Heart right ventricle (tissue), 16 donors: ENCODE data around the gene CAMKV. TPM values are rescaled to one million over a fixed set of nuclear protein-coding genes. Genes with fewer than 3 reads are reported as not detected.

Source experiments
- ATAC-seq, 8 donors: fragments of 200-7000 bp; cut with Tn5 transposase; one replicate each; pipeline ENCODE4 v1.9.1; 2020; ENCODE audit warnings: mild to moderate bottlenecking in 8 of 8, moderate library complexity in 8 of 8, moderate number of reproducible peaks in 1 of 8
- DNase-seq, 2 donors: peaks; one replicate each; pipeline ENCODE4 v3.0.0-alpha.2; 2020
- H3K27ac ChIP-seq, 10 donors: fragments of 200-600 bp; sonication (generic) in 2 of 10; one replicate each; pipeline versions ENCODE4 v1.5.0 to v1.8.0; 2020 to 2022; ENCODE audit warnings: mild to moderate bottlenecking in 3 of 10
- H3K27me3 ChIP-seq, 7 donors: fragments of 200-600 bp; one replicate each; pipeline ENCODE4 v1.8.0; 2021 to 2022; ENCODE audit warnings: mild to moderate bottlenecking in 2 of 7
- H3K36me3 ChIP-seq, 9 donors: fragments of 200-600 bp; sonication (generic) in 1 of 9; one replicate each; pipeline versions ENCODE4 v1.5.0 to v1.8.0; 2020 to 2022; ENCODE audit warnings: mild to moderate bottlenecking in 2 of 9
- H3K4me1 ChIP-seq, 9 donors: fragments of 200-600 bp; sonication (generic) in 1 of 9; one replicate each; pipeline versions ENCODE4 v1.5.0 to v1.8.0; 2020 to 2022; ENCODE audit warnings: mild to moderate bottlenecking in 4 of 9
- H3K4me3 ChIP-seq, 10 donors: fragments of 200-600 bp; sonication (generic) in 2 of 10; one replicate each; pipeline versions ENCODE4 v1.5.0 to v1.8.0; 2020 to 2022; ENCODE audit warnings: mild to moderate bottlenecking in 7 of 10, moderate library complexity in 2 of 10
- H3K9me3 ChIP-seq, 11 donors: fragments of 200-600 bp in 10 of 11; sonication (generic) in 2 of 11; one replicate each; pipeline versions ENCODE4 v1.5.0 to v1.8.0; 2013 to 2022; ENCODE audit warnings: mild to moderate bottlenecking in 2 of 11, control low read depth in 1 of 11, moderate library complexity in 1 of 11
- WGBS, 2 donors: extraction: QIAGEN DNeasy Blood & Tissue Kit; methylation state at CpG; one replicate each; pipeline ENCODE4 v1.1.7; 2013; ENCODE audit warnings: inconsistent platforms in 1 of 2; 5-methylcytosine and 5-hydroxymethylcytosine counted together
- intact Hi-C, 10 donors: fragments of 100-400 bp; cut with DNase I; formaldehyde crosslinking; loops; one replicate each; pipeline versions ENCODE4 v1.11.1 to v1.14.2; 2022
- polyA plus RNA-seq, 2 donors: library from polyadenylated mRNA; stranded (reverse); fragments of 200-250 nt; gene quantifications; one replicate each; pipeline ENCODE4 v1.2.3, GENCODE V29; 2013
- total RNA-seq, 10 donors: library from RNA; stranded (reverse); fragmentation: NEBNext Ultra II Directional in 3 of 10; extraction: Animal tissue kit (Norgen Biotek cat#: 25700) in 3 of 10; gene quantifications; one replicate each; pipeline versions ENCODE4 v1.2.1 to v1.2.4, GENCODE V29; 2021 to 2023
- TF ChIP-seq, protein P1 (sequence below), 9 donors: fragments of 200-600 bp; sonication (generic) in 2 of 9; IDR thresholded peaks; one replicate each; pipeline versions ENCODE4 v1.5.0 to v1.8.0; 2021 to 2022; ENCODE audit warnings: antibody characterized with exemption in 9 of 9, mild to moderate bottlenecking in 5 of 9, moderate library complexity in 1 of 9
- donor health status: Arrhythmogenic right ventricular cardiomyopathy.
- donor health status: ischemic (EF 13 %, LVEDD 7.1; RV severe dilation, severe dysfunction).
- donor health status: healthy with polysubstance abuse.
- donor health status: DM: no; HTN: yes; CAD: no.
- donor health status: DM: no; HTN: no; CAD: no.
- donor health status: ischemic (EF 25% LVEDD 6.9; RV normal size, moderate dysfunction).
- donor health status: ischemic (EF 25% LVEDD 5.7; RV mildly dilated, moderate dysfunction).
- donor health status: healthy.
- donor health status: DM: yes; HTN: yes; CAD: no.
- donor health status: Ischemic cardiomyopathy.
- donor health status: ischemic (EF 35%, LVEDD 5.7; RV mildly dilated, moderate dysfunction).
- donor health status: nonischemic (EF 11% LVEDD 7.7; RV severe dilation, severe dysfunction).
- donor health status: DM: yes; HTN: yes; CAD: no.
- donor health status: PGD.
- donor health status: ischemic (EF 29% LVEDD 5.4; RV normal size, mild dysfunction).
- donor health status: nonischemic (EF 23%, LVEDD 6.1; RV moderate dilation, normal function).

The CAMKV gene
- total and polyA plus RNA-seq, 12 donors, result not detected

DNA sequence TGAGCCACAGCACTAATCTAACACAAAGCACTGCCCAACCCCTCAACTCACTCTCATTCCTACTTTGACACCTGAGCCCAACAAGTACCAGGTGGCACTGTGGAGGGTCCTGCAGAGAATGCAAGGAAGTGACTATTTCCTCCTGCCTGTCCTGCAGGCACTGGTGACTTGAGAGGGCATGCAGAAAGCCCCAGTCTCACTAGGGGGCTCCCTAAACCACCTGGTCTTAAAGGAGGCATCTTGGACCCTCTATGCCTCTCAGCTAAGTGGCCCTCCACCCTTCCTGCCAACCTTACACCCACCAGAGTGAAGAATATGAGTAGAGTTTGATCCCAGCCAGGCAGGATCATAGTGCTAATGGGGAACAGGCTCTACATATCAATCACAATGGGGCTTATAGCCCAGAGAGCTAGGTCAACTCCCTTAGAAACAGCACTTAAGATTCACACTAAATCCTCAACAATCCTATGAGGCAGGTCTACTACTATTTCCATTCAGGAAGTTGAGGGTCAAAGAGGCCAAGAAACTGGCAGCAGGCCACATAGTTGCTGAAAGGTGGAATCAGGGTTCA lies 28.5 kb downstream of the CAMKV start:
- H3K9me3 ChIP-seq, result no peaks in the 10 kb centered on the region
- DNase-seq, result no peak
- H3K4me3 ChIP-seq, result no peak overlapping the region
- H3K36me3 ChIP-seq, result peaks cover 0 to 7% (median 0%) of the 10 kb centered on the region in 9 donors
- peaks cover 12 to 43% (median 28%) of the 10 kb centered on the region in 9 donors for H3K4me1 ChIP-seq
- TF ChIP-seq, protein P1, sequence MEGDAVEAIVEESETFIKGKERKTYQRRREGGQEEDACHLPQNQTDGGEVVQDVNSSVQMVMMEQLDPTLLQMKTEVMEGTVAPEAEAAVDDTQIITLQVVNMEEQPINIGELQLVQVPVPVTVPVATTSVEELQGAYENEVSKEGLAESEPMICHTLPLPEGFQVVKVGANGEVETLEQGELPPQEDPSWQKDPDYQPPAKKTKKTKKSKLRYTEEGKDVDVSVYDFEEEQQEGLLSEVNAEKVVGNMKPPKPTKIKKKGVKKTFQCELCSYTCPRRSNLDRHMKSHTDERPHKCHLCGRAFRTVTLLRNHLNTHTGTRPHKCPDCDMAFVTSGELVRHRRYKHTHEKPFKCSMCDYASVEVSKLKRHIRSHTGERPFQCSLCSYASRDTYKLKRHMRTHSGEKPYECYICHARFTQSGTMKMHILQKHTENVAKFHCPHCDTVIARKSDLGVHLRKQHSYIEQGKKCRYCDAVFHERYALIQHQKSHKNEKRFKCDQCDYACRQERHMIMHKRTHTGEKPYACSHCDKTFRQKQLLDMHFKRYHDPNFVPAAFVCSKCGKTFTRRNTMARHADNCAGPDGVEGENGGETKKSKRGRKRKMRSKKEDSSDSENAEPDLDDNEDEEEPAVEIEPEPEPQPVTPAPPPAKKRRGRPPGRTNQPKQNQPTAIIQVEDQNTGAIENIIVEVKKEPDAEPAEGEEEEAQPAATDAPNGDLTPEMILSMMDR (IDR thresholded peaks at IDR 0.05), result peak in 7 of 9 donors; percentile 34 to 63 (median 47)
- intact Hi-C loops, result loop anchor here (1.0 to 10.0 kb wide), 8 partner anchors 39 to 139 kb away; partner anchors contain the start of genes MST1R (in 4 of the 10) and INKA1 (in 1 of the 10)
- peak overlapping the region in 5 of 10 donors; percentile 36 to 70 (median 56) for H3K27ac ChIP-seq
- peak in 2 of 8 donors; percentile 48 to 53 for ATAC-seq
- no peaks in the 10 kb centered on the region for H3K27me3 ChIP-seq

DNA sequence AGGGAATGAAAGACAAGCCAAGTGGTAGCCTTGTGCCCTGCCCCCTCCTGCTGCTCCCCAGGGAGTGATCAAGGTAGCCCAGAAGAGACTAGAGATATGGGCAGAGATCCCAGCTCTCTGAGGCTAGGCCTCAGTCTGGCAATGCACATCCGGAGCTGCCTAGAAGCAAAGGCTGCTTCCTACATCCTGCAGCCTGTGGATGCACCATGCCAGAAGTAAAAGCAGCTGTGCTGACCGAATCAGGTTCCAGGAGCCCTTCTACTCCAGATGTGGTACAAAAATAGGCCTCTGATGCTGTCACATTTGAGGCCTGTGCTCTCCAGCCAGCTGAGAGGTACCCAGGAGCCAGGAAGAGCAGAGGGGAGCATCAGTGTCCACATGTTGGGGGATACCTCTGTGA lies 29.3 kb downstream of the CAMKV start:
- H3K4me3 ChIP-seq, result no peak overlapping the region
- H3K4me1 ChIP-seq, result peaks cover 12 to 43% (median 28%) of the 10 kb centered on the region in 9 donors
- H3K27me3 ChIP-seq, result no peaks in the 10 kb centered on the region
- peak overlapping the region in 7 of 10 donors; percentile 29 to 70 (median 56) for H3K27ac ChIP-seq
- no peaks in the 10 kb centered on the region for H3K9me3 ChIP-seq
- DNase-seq (peak in 1 of 2 donors; percentile 13), ATAC-seq (peak in 4 of 8 donors; percentile 16 to 62 (median 43))
- WGBS, 2 donors, result 42 to 57% methylated on average over 2 of the region's 2 CpGs
- intact Hi-C loops, result loop anchor here in 9 of 10 donors (2.0 to 10.0 kb wide), 7 partner anchors 38 to 138 kb away; partner anchors contain the start of genes MST1R (in 4 of the 9) and INKA1 (in 1 of the 9)
- peaks cover 0 to 7% (median 0%) of the 10 kb centered on the region in 9 donors for H3K36me3 ChIP-seq
- TF ChIP-seq, protein P1 (IDR thresholded peaks at IDR 0.05), result no peak

DNA sequence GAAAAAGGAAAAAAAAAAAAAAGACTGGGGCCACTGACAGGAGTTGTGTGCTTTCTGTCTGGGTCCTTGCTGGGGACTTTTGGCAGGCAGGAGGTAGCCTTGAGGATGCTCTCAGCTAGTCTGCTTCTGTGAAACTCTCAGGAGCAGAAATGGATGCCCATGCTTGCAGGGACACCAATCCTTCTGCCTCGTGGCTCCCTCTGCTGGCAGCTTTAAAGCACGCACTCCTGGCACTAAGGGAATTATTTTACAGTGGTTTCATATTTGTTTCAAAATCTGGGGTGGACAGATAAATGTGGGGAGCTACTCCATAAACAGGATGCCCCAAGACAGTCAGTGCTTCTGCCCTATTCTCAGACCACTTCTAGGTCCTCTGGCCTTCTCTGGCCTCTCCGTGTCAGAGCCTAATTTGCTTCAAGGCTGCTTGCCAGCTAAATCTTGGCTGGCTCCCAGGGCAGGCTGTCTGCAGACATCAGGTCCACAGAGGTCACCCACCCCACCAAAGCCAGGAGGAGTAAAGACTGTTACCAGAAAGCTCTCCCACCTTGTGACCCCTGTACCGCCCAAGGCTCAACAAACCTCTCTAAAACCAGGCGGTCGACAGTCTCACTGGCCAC lies 30.4 kb downstream of the CAMKV start:
- no peak overlapping the region for H3K4me3 ChIP-seq
- peak; percentile 82 to 84 for DNase-seq
- intact Hi-C loops, result loop anchor here in 9 of 10 donors (1.0 to 5.0 kb wide), 3 partner anchors 34 to 137 kb away; no protein-coding TSS in a partner anchor
- ATAC-seq, result peak; percentile 76 to 91 (median 84)
- TF ChIP-seq, protein P1 (IDR thresholded peaks at IDR 0.05), result peak; percentile 85 to 95 (median 91)
- H3K27ac ChIP-seq, result peak overlapping the region in 8 of 10 donors; percentile 39 to 70 (median 58)
- H3K9me3 ChIP-seq, result no peaks in the 10 kb centered on the region
- H3K36me3 ChIP-seq, result peaks cover 0 to 7% (median 0%) of the 10 kb centered on the region in 9 donors
- WGBS, 2 donors, result 24 to 30% methylated on average over 6 of the region's 6 CpGs
- no peaks in the 10 kb centered on the region for H3K27me3 ChIP-seq
- peaks cover 12 to 43% (median 28%) of the 10 kb centered on the region in 9 donors for H3K4me1 ChIP-seq

DNA sequence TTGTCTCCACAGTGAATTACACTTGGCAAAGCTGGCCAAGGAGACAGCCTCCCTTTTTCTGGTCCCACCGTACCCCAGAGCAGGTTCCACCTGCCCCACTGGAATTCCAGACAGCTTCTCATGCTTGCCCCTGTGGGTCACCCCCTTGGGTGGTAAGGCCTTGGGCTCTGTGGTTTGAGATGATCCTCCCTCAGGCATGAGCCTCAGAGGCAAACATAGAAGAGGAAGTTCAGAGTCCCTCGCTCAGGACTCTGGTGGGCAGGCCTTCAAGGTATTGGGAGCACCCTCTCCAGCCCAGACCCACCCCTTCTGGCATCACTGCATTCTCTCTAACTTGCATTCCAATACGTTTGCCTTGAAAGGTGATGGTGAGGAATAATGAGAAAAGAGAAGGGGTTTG lies 38.4 kb downstream of the CAMKV start:
- TF ChIP-seq, protein P1 (IDR thresholded peaks at IDR 0.05), result no peak
- 66 to 91% methylated on average over 3 of the region's 3 CpGs for WGBS, 2 donors
- DNase-seq, result no peak
- no peaks in the 10 kb centered on the region for H3K9me3 ChIP-seq
- intact Hi-C loops, result no loop called here
- H3K27me3 ChIP-seq, result no peaks in the 10 kb centered on the region
- ATAC-seq, result no peak
- H3K27ac ChIP-seq, result no peak overlapping the region
- H3K4me3 ChIP-seq, result no peak overlapping the region
- H3K36me3 ChIP-seq, result peaks cover 0 to 20% (median 0%) of the 10 kb centered on the region in 9 donors
- no peaks in the 10 kb centered on the region for H3K4me1 ChIP-seq
